ENCODE results near the gene BABAM2. TPM values are rescaled to one million over a fixed set of nuclear protein-coding genes. Genes with fewer than 3 reads are reported as not detected.

Gene BABAM2
- total RNA-seq, 1 experiment from 2014 or later, result 16.3 TPM

- Histone ChIP-seq H3K36me3 (ENCODE audit: low read depth, low read length) (no peaks in the 10 kb centered on the region), H3K4me2 (ENCODE audit: low read length) (peak overlapping the region; percentile 25), H3K9me3 (ENCODE audit: low read length) (no peaks in the 10 kb centered on the region), H4K20me1 (ENCODE audit: low read length) (no peaks in the 10 kb centered on the region), H3K4me1 (ENCODE audit: insufficient read depth, low read length) (peaks cover 16% of the 10 kb centered on the region), H3K4me3 (ENCODE audit: low read length) (no peak overlapping the region), H3K27me3 (ENCODE audit: low read length) (no peaks in the 10 kb centered on the region), H2AFZ (ENCODE audit: low read length) (no peak overlapping the region), H3K27ac (ENCODE audit: low read length) (peak overlapping the region; percentile 52), H3K9ac (ENCODE audit: low read length) (no peak overlapping the region), H3K9me2 (replicated peaks; ENCODE audit: low read length) (no peaks in the 10 kb centered on the region), H3K79me2 (ENCODE audit: low read length) (no peaks in the 10 kb centered on the region), H3F3A (ENCODE audit: low read length, unreplicated experiment) (no peaks in the 10 kb centered on the region)
- POLR2A ChIA-PET (ENCODE audit: unreplicated experiment), result interaction anchor here (0.5 to 0.6 kb wide), 2 partner anchors 144 to 521 kb away, joined by 3 read pairs; no protein-coding TSS in a partner anchor
- TF ChIP-seq EZH2phosphoT487 (IDR thresholded peaks at IDR 0.05; ENCODE audit: borderline replicate concordance, low read length), result no peak
- TF ChIP-seq EZH2 (IDR thresholded peaks at IDR 0.05; ENCODE audit: low read length, unreplicated experiment), result no peak
- TF ChIP-seq CTCF (conservative IDR thresholded peaks at IDR 0.05; ENCODE audit: low read depth, low read length), result no peak
- DNase-seq (peak; percentile 44), ATAC-seq (peak; percentile 84)
- intact Hi-C loops (cut with micrococcal nuclease), result loop anchor here (1.0 to 5.0 kb wide), 2 partner anchors 157 to 276 kb away; no protein-coding TSS in a partner anchor
- CTCF ChIA-PET, result no interaction called here
- no TSS peak for BruUV-seq (replicated peaks)
Measured at GRCh38 chr2:28233164-28233676, 342.7 kb downstream of the BABAM2 start.

- ATAC-seq (no peak), DNase-seq (no peak)
- Histone ChIP-seq H2AFZ (ENCODE audit: low read length) (no peak overlapping the region), H3K4me2 (ENCODE audit: low read length) (no peak overlapping the region), H3K9me2 (replicated peaks; ENCODE audit: low read length) (no peaks in the 10 kb centered on the region), H3K9me3 (ENCODE audit: low read length) (no peaks in the 10 kb centered on the region), H3K4me3 (ENCODE audit: low read length) (no peak overlapping the region), H4K20me1 (ENCODE audit: low read length) (no peaks in the 10 kb centered on the region), H3K36me3 (ENCODE audit: low read depth, low read length) (no peaks in the 10 kb centered on the region), H3K4me1 (ENCODE audit: insufficient read depth, low read length) (peaks cover 16% of the 10 kb centered on the region), H3K27ac (ENCODE audit: low read length) (no peak overlapping the region), H3K9ac (ENCODE audit: low read length) (no peak overlapping the region), H3K79me2 (ENCODE audit: low read length) (no peaks in the 10 kb centered on the region), H3F3A (ENCODE audit: low read length, unreplicated experiment) (no peaks in the 10 kb centered on the region), H3K27me3 (ENCODE audit: low read length) (no peaks in the 10 kb centered on the region)
- intact Hi-C loops (cut with micrococcal nuclease), result loop anchor here (5.0 kb wide), 1 partner anchor 278 kb away; no protein-coding TSS in a partner anchor
- no TSS peak for BruUV-seq (replicated peaks)
- TF ChIP-seq CTCF (conservative IDR thresholded peaks at IDR 0.05; ENCODE audit: low read depth, low read length) (no peak), EZH2 (IDR thresholded peaks at IDR 0.05; ENCODE audit: low read length, unreplicated experiment) (no peak), EZH2phosphoT487 (IDR thresholded peaks at IDR 0.05; ENCODE audit: borderline replicate concordance, low read length) (no peak)
- ChIA-PET CTCF (no interaction called here), POLR2A (ENCODE audit: unreplicated experiment) (no interaction called here)
Measured at GRCh38 chr2:28234807-28235206, 344.3 kb downstream of the BABAM2 start.

GRCh38 chr2:28239207-28239606 lies 348.7 kb downstream of the BABAM2 start:
- no peaks in the 10 kb centered on the region for H3K9me3 ChIP-seq (ENCODE audit: low read length)
- ATAC-seq, result no peak
- DNase-seq, result no peak
- no peaks in the 10 kb centered on the region for H3K27me3 ChIP-seq (ENCODE audit: low read length)
- no peaks in the 10 kb centered on the region for H3K79me2 ChIP-seq (ENCODE audit: low read length)
- ChIA-PET CTCF (no interaction called here), POLR2A (ENCODE audit: unreplicated experiment) (no interaction called here)
- no peaks in the 10 kb centered on the region for H3K36me3 ChIP-seq (ENCODE audit: low read depth, low read length)
- H4K20me1 ChIP-seq (ENCODE audit: low read length), result no peaks in the 10 kb centered on the region
- H3K9me2 ChIP-seq (replicated peaks; ENCODE audit: low read length), result no peaks in the 10 kb centered on the region
- no peak overlapping the region for H2AFZ ChIP-seq (ENCODE audit: low read length)
- no peak overlapping the region for H3K4me3 ChIP-seq (ENCODE audit: low read length)
- H3K9ac ChIP-seq (ENCODE audit: low read length), result no peak overlapping the region
- no peak for TF ChIP-seq CTCF (conservative IDR thresholded peaks at IDR 0.05; ENCODE audit: low read depth, low read length)
- TF ChIP-seq EZH2 (IDR thresholded peaks at IDR 0.05; ENCODE audit: low read length, unreplicated experiment), result no peak
- no peak for TF ChIP-seq EZH2phosphoT487 (IDR thresholded peaks at IDR 0.05; ENCODE audit: borderline replicate concordance, low read length)
- H3F3A ChIP-seq (ENCODE audit: low read length, unreplicated experiment), result no peaks in the 10 kb centered on the region
- H3K4me1 ChIP-seq (ENCODE audit: insufficient read depth, low read length), result no peaks in the 10 kb centered on the region
- H3K4me2 ChIP-seq (ENCODE audit: low read length), result no peak overlapping the region
- H3K27ac ChIP-seq (ENCODE audit: low read length), result no peak overlapping the region
- no TSS peak for BruUV-seq (replicated peaks)
- intact Hi-C loops (cut with micrococcal nuclease), result no loop called here

Data from PC-3 (cell line).